OCI-LY7 (cell line): ENCODE results near the gene RIMS1. TPM values are rescaled to one million over a fixed set of nuclear protein-coding genes. Genes with fewer than 3 reads are reported as not detected.

Experiments
- BruUV-seq: library from RNA; stranded (reverse); fragments of 400-500 nt; replicated peaks from 2 replicates; lab custom pipeline; 2021; lab: Mats Ljungman, UMichigan
- CTCF ChIA-PET: fragments of 300-600 bp; sonication (Branson Sonifier 250); formaldehyde crosslinking; loops from one replicate; lab custom pipeline; 2022; ENCODE audit warnings: antibody characterized with exemption; ENCODE audit not compliant: unreplicated experiment; lab: Charles Lee
- POLR2A ChIA-PET: fragments of 300-600 bp; sonication (Branson Sonifier 250); formaldehyde crosslinking; loops from one replicate; lab custom pipeline; 2022; ENCODE audit warnings: antibody characterized with exemption; lab: Charles Lee
- DNase-seq: peaks from one replicate; pipeline ENCODE4 v3.0.0-alpha.2; 2015; ENCODE audit warnings: low spot score
- H2AFZ ChIP-seq: fragments of 200-600 bp; sonication (generic), shearing (Covaris generic); 2 replicates; pipeline ENCODE4 v1.6.1; 2014; ENCODE audit warnings: mild to moderate bottlenecking, antibody characterized with exemption, low read length, moderate library complexity
- H3K27ac ChIP-seq: fragments of 200-600 bp; sonication (generic); 2 replicates; pipeline ENCODE4 v1.5.1; 2014; ENCODE audit warnings: mixed run types, low read depth, mild to moderate bottlenecking, moderate library complexity, low read length, inconsistent platforms; ENCODE audit not compliant: poor library complexity, severe bottlenecking
- H3K36me3 ChIP-seq: fragments of 200-600 bp; sonication (generic); 2 replicates; pipeline ENCODE4 v1.6.1; 2014; ENCODE audit warnings: mild to moderate bottlenecking, antibody characterized with exemption, low read length, moderate library complexity, mixed read lengths; ENCODE audit not compliant: insufficient read depth
- H3K4me1 ChIP-seq: fragments of 200-600 bp; sonication (generic); 2 replicates; pipeline ENCODE4 v1.5.1; 2014; ENCODE audit warnings: mild to moderate bottlenecking, low read length; ENCODE audit not compliant: insufficient read depth, poor library complexity, severe bottlenecking
- H3K4me2 ChIP-seq: fragments of 200-600 bp; sonication (generic); 2 replicates; pipeline ENCODE4 v1.6.1; 2014; ENCODE audit warnings: mild to moderate bottlenecking, low read length
- H3K4me3 ChIP-seq: fragments of 200-600 bp; sonication (generic); 2 replicates; pipeline ENCODE4 v1.5.1; 2014; ENCODE audit warnings: mild to moderate bottlenecking, low read depth, low read length; ENCODE audit not compliant: poor library complexity, severe bottlenecking
- H3K79me2 ChIP-seq: fragments of 200-600 bp; sonication (generic); 2 replicates; pipeline ENCODE4 v1.6.1; 2016; ENCODE audit warnings: low read depth, mild to moderate bottlenecking, low read length, moderate library complexity, mixed read lengths; ENCODE audit not compliant: insufficient read depth
- H3K9me2 ChIP-seq: fragments of 200-600 bp; sonication (generic); 2 replicates; pipeline ENCODE4 v1.6.1; 2016; ENCODE audit warnings: mild to moderate bottlenecking, low read length, mixed read lengths; ENCODE audit not compliant: insufficient read depth
- H3K9me3 ChIP-seq: fragments of 200-600 bp; sonication (generic); 2 replicates; pipeline ENCODE4 v1.6.1; 2014; ENCODE audit warnings: mild to moderate bottlenecking, mixed run types, low read length, mixed read lengths
- H4K20me1 ChIP-seq: fragments of 200-600 bp; sonication (generic); 2 replicates; pipeline ENCODE4 v1.6.1; 2014; ENCODE audit warnings: mild to moderate bottlenecking, antibody characterized with exemption, low read length, moderate library complexity, mixed read lengths; ENCODE audit not compliant: insufficient read depth
- CTCF ChIP-seq: fragments of 200-600 bp; sonication (generic); conservative IDR thresholded peaks from 2 replicates; pipeline ENCODE4 v1.5.1; 2014; ENCODE audit warnings: mild to moderate bottlenecking, antibody characterized with exemption, low read length, moderate library complexity, mixed read lengths
- EZH2phosphoT487 ChIP-seq: fragments of 200-600 bp; sonication (generic); IDR thresholded peaks from 2 replicates; pipeline ENCODE4 v1.6.1; 2018; ENCODE audit warnings: low read depth, borderline replicate concordance, mild to moderate bottlenecking, mixed run types, antibody characterized with exemption, low read length, moderate library complexity, mixed read lengths
- intact Hi-C: fragments of 100-400 bp; cut with micrococcal nuclease; formaldehyde crosslinking; loops from one replicate; pipeline ENCODE4 v1.10.0; 2022; ENCODE audit not compliant: unreplicated experiment
- total RNA-seq, 2 experiments: library from RNA; depleted of rRNA in 1 of 2; stranded (reverse); fragments of >200 nt in 1 of 2; shearing (Covaris generic) in 1 of 2; gene quantifications; 2 replicates each; pipeline ENCODE4 v1.2.3, GENCODE V29; 2014 to 2022

The RIMS1 gene
- total RNA-seq, 2 experiments from 2014 or later = not detected

- no peaks in the 10 kb centered on the region for H3K9me3 ChIP-seq
- no TSS peak for BruUV-seq
- H4K20me1 ChIP-seq = no peaks in the 10 kb centered on the region
- H3K4me2 ChIP-seq = no peak overlapping the region
- intact Hi-C loops = no loop called here
- DNase-seq = no peak
- no peak overlapping the region for H3K27ac ChIP-seq
- no peaks in the 10 kb centered on the region for H3K36me3 ChIP-seq
- no peak for TF ChIP-seq EZH2phosphoT487
- no peak for TF ChIP-seq CTCF
- CTCF ChIA-PET = no interaction called here
- POLR2A ChIA-PET = interaction anchor here (1.0 to 1.1 kb wide), 2 partner anchors 15 to 82 kb away, joined by 3 read pairs; no protein-coding TSS in a partner anchor
- no peak overlapping the region for H2AFZ ChIP-seq
- H3K4me3 ChIP-seq = no peak overlapping the region
- no peaks in the 10 kb centered on the region for H3K79me2 ChIP-seq
- H3K9me2 ChIP-seq = no peaks in the 10 kb centered on the region
- no peaks in the 10 kb centered on the region for H3K4me1 ChIP-seq
Measured at GRCh38 chr6:72286911-72287311, 400.6 kb downstream of the RIMS1 start.

- H2AFZ ChIP-seq = no peak overlapping the region
- no peak overlapping the region for H3K4me2 ChIP-seq
- TF ChIP-seq EZH2phosphoT487 (no peak), CTCF (no peak)
- BruUV-seq = no TSS peak
- H3K9me2 ChIP-seq = no peaks in the 10 kb centered on the region
- DNase-seq = no peak
- no peaks in the 10 kb centered on the region for H4K20me1 ChIP-seq
- no peak overlapping the region for H3K4me3 ChIP-seq
- CTCF ChIA-PET = no interaction called here
- H3K27ac ChIP-seq = no peak overlapping the region
- H3K36me3 ChIP-seq = no peaks in the 10 kb centered on the region
- intact Hi-C loops = no loop called here
- no peaks in the 10 kb centered on the region for H3K9me3 ChIP-seq
- no peaks in the 10 kb centered on the region for H3K4me1 ChIP-seq
- POLR2A ChIA-PET = no interaction called here
- no peaks in the 10 kb centered on the region for H3K79me2 ChIP-seq
Measured at GRCh38 chr6:72287801-72288200, 401.5 kb downstream of the RIMS1 start.

GRCh38 chr6:72288592-72288991 lies 402.2 kb downstream of the RIMS1 start:
- Histone ChIP-seq H3K4me2 (no peak overlapping the region), H3K79me2 (no peaks in the 10 kb centered on the region), H3K9me2 (no peaks in the 10 kb centered on the region), H3K36me3 (no peaks in the 10 kb centered on the region), H4K20me1 (no peaks in the 10 kb centered on the region), H3K9me3 (no peaks in the 10 kb centered on the region), H2AFZ (no peak overlapping the region), H3K4me1 (no peaks in the 10 kb centered on the region), H3K27ac (no peak overlapping the region), H3K4me3 (no peak overlapping the region)
- TF ChIP-seq EZH2phosphoT487 = no peak
- TF ChIP-seq CTCF = no peak
- ChIA-PET POLR2A (no interaction called here), CTCF (no interaction called here)
- no TSS peak for BruUV-seq
- intact Hi-C loops = no loop called here
- no peak for DNase-seq
